Breast epithelium (tissue), 4 donors: ENCODE measurements around the gene RAB35. TPM values are rescaled to one million over a fixed set of nuclear protein-coding genes. Genes with fewer than 3 reads are reported as not detected.

Experiments
- DNase-seq, 2 donors: peaks; one replicate each; pipeline ENCODE4 v3.0.0-alpha.2; 2019; ENCODE audit warnings: low spot score in 2 of 2
- H3K27ac ChIP-seq, 2 donors: fragments of 200-600 bp; sonication (generic) in 1 of 2; one replicate each; pipeline ENCODE4 v1.5.1; 2016 to 2019; ENCODE audit warnings: mild to moderate bottlenecking in 1 of 2
- H3K27me3 ChIP-seq, 2 donors: fragments of 200-600 bp; sonication (generic) in 1 of 2; one replicate each; pipeline versions ENCODE4 v1.5.1 to v1.6.0; 2017 to 2019; ENCODE audit warnings: control low read depth in 1 of 2, mild to moderate bottlenecking in 1 of 2
- H3K36me3 ChIP-seq: fragments of 200-600 bp; one replicate; pipeline ENCODE4 v1.5.1; 2019
- H3K4me1 ChIP-seq, 2 donors: fragments of 200-600 bp; sonication (generic); one replicate each; pipeline ENCODE4 v1.5.1; 2016 to 2019; ENCODE audit warnings: control low read depth in 1 of 2
- H3K4me3 ChIP-seq, 3 donors: fragments of 200-600 bp; sonication (generic); 1 replicate in 2 of 3; 2 replicates in 1 of 3; pipeline ENCODE4 v1.5.1; 2016 to 2019; ENCODE audit warnings: mild to moderate bottlenecking in 3 of 3, moderate library complexity in 2 of 3
- H3K9me3 ChIP-seq, 2 donors: fragments of 200-600 bp; sonication (generic) in 1 of 2; one replicate each; pipeline ENCODE4 v1.5.1; 2016 to 2019; ENCODE audit warnings: control low read depth in 1 of 2
- CTCF ChIP-seq, 3 donors: fragments of 450-650 bp; IDR thresholded peaks; one replicate each; pipeline ENCODE4 v1.5.1; 2016 to 2017; ENCODE audit warnings: antibody characterized with exemption in 3 of 3, mild to moderate bottlenecking in 3 of 3, moderate library complexity in 3 of 3
- POLR2A ChIP-seq: fragments of 450-650 bp; IDR thresholded peaks from one replicate; pipeline ENCODE4 v1.6.1; 2016; ENCODE audit warnings: antibody characterized with exemption, mild to moderate bottlenecking, moderate library complexity
- POLR2AphosphoS5 ChIP-seq, 3 donors: sonication (generic); formaldehyde crosslinking; IDR thresholded peaks; one replicate each; pipeline ENCODE4 v1.6.1; 2017; ENCODE audit warnings: antibody characterized with exemption in 3 of 3
- intact Hi-C: fragments of 100-400 bp; cut with DNase I; formaldehyde crosslinking; loops from one replicate; pipeline ENCODE4 v1.15.1; 2023; ENCODE audit warnings: low total_unique reads
- total RNA-seq, 3 donors: library from RNA; depleted of rRNA; stranded (reverse); fragments of >200 nt; gene quantifications; one replicate each; pipeline ENCODE4 v1.1.0, GENCODE V29; 2016

The RAB35 gene
- total RNA-seq, 3 donors from 2014 or later: 23.3 to 26.8 (median 26.2) TPM

- H3K4me1 ChIP-seq: peaks cover 0 to 3% of the 10 kb centered on the region in 2 donors
- TF ChIP-seq CTCF (IDR thresholded peaks at IDR 0.05) (no peak), POLR2AphosphoS5 (IDR thresholded peaks at IDR 0.05) (no peak), POLR2A (no peak)
- intact Hi-C loops: no loop called here
- H3K36me3 ChIP-seq: no peaks in the 10 kb centered on the region
- no peak overlapping the region for H3K27ac ChIP-seq
- H3K27me3 ChIP-seq: no peaks in the 10 kb centered on the region
- H3K9me3 ChIP-seq: no peaks in the 10 kb centered on the region
- no peak for DNase-seq
- no peak overlapping the region for H3K4me3 ChIP-seq
These were observed 20.8 kb downstream of the RAB35 start for GRCh38 chr12:120095736-120096135.

DNA sequence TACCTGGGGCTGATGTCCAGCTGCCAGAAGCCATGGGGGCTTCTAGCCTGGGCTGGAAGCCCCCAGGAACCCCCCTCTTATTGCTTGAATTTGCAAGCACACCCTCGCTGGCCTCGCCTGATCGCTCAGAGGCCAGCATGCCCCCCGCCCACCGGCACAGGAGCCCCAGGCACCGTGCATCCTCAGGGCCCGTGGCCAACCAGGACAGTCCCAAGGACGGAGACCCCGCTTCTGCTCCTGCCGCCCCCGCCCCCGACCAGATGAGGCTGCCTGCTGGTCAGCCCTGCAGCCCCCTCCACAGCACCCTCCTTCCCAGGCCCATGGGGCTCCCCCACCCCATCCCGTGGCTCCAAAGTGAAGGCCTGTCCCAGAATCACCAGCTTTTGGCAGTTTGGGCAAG lies 21.2 kb downstream of the RAB35 start:
- no peaks in the 10 kb centered on the region for H3K27me3 ChIP-seq
- no peaks in the 10 kb centered on the region for H3K9me3 ChIP-seq
- TF ChIP-seq CTCF (IDR thresholded peaks at IDR 0.05): no peak
- TF ChIP-seq POLR2AphosphoS5 (IDR thresholded peaks at IDR 0.05): no peak
- TF ChIP-seq POLR2A: no peak
- no peaks in the 10 kb centered on the region for H3K36me3 ChIP-seq
- intact Hi-C loops: no loop called here
- H3K4me3 ChIP-seq: no peak overlapping the region
- no peak for DNase-seq
- no peaks in the 10 kb centered on the region for H3K4me1 ChIP-seq
- no peak overlapping the region for H3K27ac ChIP-seq

- no peaks in the 10 kb centered on the region for H3K4me1 ChIP-seq
- no peaks in the 10 kb centered on the region for H3K27me3 ChIP-seq
- TF ChIP-seq POLR2AphosphoS5 (IDR thresholded peaks at IDR 0.05) (no peak), POLR2A (no peak), CTCF (IDR thresholded peaks at IDR 0.05) (no peak)
- H3K4me3 ChIP-seq: no peak overlapping the region
- H3K9me3 ChIP-seq: no peaks in the 10 kb centered on the region
- intact Hi-C loops: no loop called here
- DNase-seq: no peak
- no peaks in the 10 kb centered on the region for H3K36me3 ChIP-seq
- no peak overlapping the region for H3K27ac ChIP-seq
These were observed 22.1 kb downstream of the RAB35 start for GRCh38 chr12:120094485-120094884.

GRCh38 chr12:120093592-120094355 lies 22.8 kb downstream of the RAB35 start:
- no peaks in the 10 kb centered on the region for H3K27me3 ChIP-seq
- DNase-seq: no peak
- H3K9me3 ChIP-seq: no peaks in the 10 kb centered on the region
- no peak overlapping the region for H3K27ac ChIP-seq
- no peaks in the 10 kb centered on the region for H3K4me1 ChIP-seq
- H3K36me3 ChIP-seq: no peaks in the 10 kb centered on the region
- H3K4me3 ChIP-seq: no peak overlapping the region
- intact Hi-C loops: no loop called here
- TF ChIP-seq POLR2AphosphoS5 (IDR thresholded peaks at IDR 0.05) (no peak), CTCF (IDR thresholded peaks at IDR 0.05) (no peak), POLR2A (no peak)

DNA sequence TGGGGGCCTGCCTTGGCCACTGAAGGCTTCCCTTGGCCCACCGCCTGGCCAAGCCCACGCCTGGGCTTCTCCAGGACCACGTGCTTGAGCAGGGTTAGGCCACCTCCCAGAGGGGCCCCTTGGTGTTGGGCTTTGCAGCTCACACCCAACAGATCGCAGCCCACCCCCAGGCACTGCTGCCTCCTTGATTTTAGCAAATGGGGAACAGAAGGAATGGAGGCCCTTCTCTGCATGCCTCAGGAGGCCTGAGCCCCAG lies 23.3 kb downstream of the RAB35 start:
- intact Hi-C loops: no loop called here
- DNase-seq: no peak
- Histone ChIP-seq H3K9me3 (no peaks in the 10 kb centered on the region), H3K4me3 (no peak overlapping the region), H3K4me1 (no peaks in the 10 kb centered on the region), H3K36me3 (no peaks in the 10 kb centered on the region), H3K27me3 (no peaks in the 10 kb centered on the region), H3K27ac (no peak overlapping the region)
- no peak for TF ChIP-seq POLR2AphosphoS5 (IDR thresholded peaks at IDR 0.05)
- TF ChIP-seq POLR2A: no peak
- TF ChIP-seq CTCF (IDR thresholded peaks at IDR 0.05): no peak
